K562 (cell line): ENCODE results near the gene EMP2. TPM values are rescaled to one million over a fixed set of nuclear protein-coding genes. Genes with fewer than 3 reads are reported as not detected.

Experiments used
- ATAC-seq: fragments of 200-7000 bp; cut with Tn5 transposase; 3 replicates; pipeline ENCODE4 v1.9.1; 2020; ENCODE audit warnings: moderate library complexity
- BruUV-seq: library from RNA; stranded (reverse); fragments of 400-500 nt; replicated peaks from 2 replicates; lab custom pipeline; 2021; lab: Mats Ljungman, UMichigan
- CTCF ChIA-PET: fragments of 300-600 bp; formaldehyde crosslinking; extraction: SDS; loops from one replicate; lab custom pipeline; 2021; ENCODE audit warnings: low intra/inter-chr PET ratio; lab: Yijun Ruan, JAX
- POLR2A ChIA-PET: fragments of 300-600, 350-650 bp; sonication (Branson Sonifier 250); formaldehyde crosslinking; extraction: SDS; loops from one replicate; lab custom pipeline; 2021; ENCODE audit warnings: antibody characterized with exemption, inconsistent platforms; lab: Yijun Ruan, JAX
- DNase-seq, 4 experiments: peaks; one replicate each; pipeline versions ENCODE4 v3.0.0 to v3.0.0-alpha.2; 2011 to 2018; ENCODE audit warnings: low spot score in 3 of 4, mixed read lengths in 3 of 4; ENCODE audit errors: extremely low read depth in 1 of 4
- FAIRE-seq: peaks from 2 replicates; lab custom pipeline; 2011; peaks lifted over from hg19 to GRCh38; lab: Jason Lieb, UNC
- H2AFZ ChIP-seq: 2 replicates; pipeline ENCODE4 v1.6.0; 2011; ENCODE audit warnings: low read depth, low read length, control low read depth, inconsistent platforms
- H3K27ac ChIP-seq: fragments of 200-600 bp; 3 replicates; pipeline ENCODE4 v1.8.0; 2011; ENCODE audit warnings: low read depth, mild to moderate bottlenecking, control low read depth, inconsistent platforms, low read length, moderate library complexity, mixed read lengths; ENCODE audit errors: extremely low read depth
- H3K27me3 ChIP-seq, 2 experiments: fragments of 300-600 bp in 1 of 2; 2 replicates in 1 of 2; 3 replicates in 1 of 2; pipeline versions ENCODE4 v1.6.0 to v1.8.0; 2011; ENCODE audit warnings: inconsistent platforms in 2 of 2, low read length in 2 of 2, mild to moderate bottlenecking in 1 of 2, mixed read lengths in 1 of 2, moderate library complexity in 1 of 2; ENCODE audit not compliant: control insufficient read depth in 2 of 2, insufficient read depth in 2 of 2
- H3K36me3 ChIP-seq: fragments of 300-600 bp; 3 replicates; pipeline ENCODE4 v1.8.0; 2011; ENCODE audit warnings: mild to moderate bottlenecking, low read length, inconsistent platforms; ENCODE audit not compliant: control insufficient read depth, insufficient read depth
- H3K4me1 ChIP-seq, 2 experiments: fragments of 200-600 bp in 1 of 2; replicated peaks in 1 of 2; 2 replicates in 1 of 2; 3 replicates in 1 of 2; pipeline versions ENCODE4 v1.5.1 to v1.8.0; 2011; ENCODE audit warnings: inconsistent platforms in 2 of 2, low read length in 2 of 2, mild to moderate bottlenecking in 1 of 2, mixed read lengths in 1 of 2, moderate library complexity in 1 of 2; ENCODE audit not compliant: control insufficient read depth in 2 of 2, insufficient read depth in 2 of 2
- H3K4me2 ChIP-seq: 2 replicates; pipeline ENCODE4 v1.6.1; 2011; ENCODE audit warnings: low read length, control low read depth, inconsistent platforms, mixed read lengths; ENCODE audit not compliant: insufficient read depth
- H3K4me3 ChIP-seq: fragments of 200-600 bp; sonication (generic), shearing (Covaris generic); 2 replicates; pipeline ENCODE4 v1.5.1; 2016; ENCODE audit warnings: control low read depth, inconsistent platforms
- H3K79me2 ChIP-seq: fragments of 200-600 bp; 3 replicates; pipeline ENCODE4 v1.8.0; 2011; ENCODE audit warnings: low read length, inconsistent platforms; ENCODE audit not compliant: control insufficient read depth, insufficient read depth
- H3K9ac ChIP-seq, 2 experiments: 2 replicates each; pipeline versions ENCODE4 v1.6.0 to v1.6.1; 2011; ENCODE audit warnings: low read depth in 2 of 2, low read length in 2 of 2, control low read depth in 1 of 2, inconsistent platforms in 1 of 2, mild to moderate bottlenecking in 1 of 2, mixed read lengths in 1 of 2; ENCODE audit not compliant: insufficient read depth in 1 of 2
- H3K9me1 ChIP-seq: one replicate; pipeline ENCODE4 v1.6.0; 2011; ENCODE audit warnings: inconsistent platforms, mild to moderate bottlenecking, low read length, moderate library complexity; ENCODE audit not compliant: control insufficient read depth, insufficient read depth
- H3K9me3 ChIP-seq: replicated peaks from 2 replicates; pipeline ENCODE4 v1.5.1; 2011; ENCODE audit warnings: low read depth, low read length, inconsistent platforms; ENCODE audit not compliant: control insufficient read depth, insufficient read depth
- H4K20me1 ChIP-seq: replicated peaks from 2 replicates; pipeline ENCODE4 v1.6.1; 2011; ENCODE audit warnings: low read length, inconsistent platforms, mixed read lengths; ENCODE audit not compliant: control insufficient read depth, insufficient read depth
- CBX2 ChIP-seq: fragments of 200-600 bp; sonication (generic); IDR thresholded peaks from one replicate; pipeline ENCODE4 v1.6.1; 2012; ENCODE audit warnings: mild to moderate bottlenecking, low read length, inconsistent platforms; ENCODE audit not compliant: insufficient read depth, poor library complexity, severe bottlenecking
- HDAC3 ChIP-seq: fragments of 450-650 bp; IDR thresholded peaks from 2 replicates; pipeline ENCODE4 v1.6.1; 2018; ENCODE audit warnings: borderline replicate concordance, mild to moderate bottlenecking, moderate library complexity; ENCODE audit not compliant: partially characterized antibody
- ILK ChIP-seq: fragments of 450-650 bp; IDR thresholded peaks from 2 replicates; pipeline ENCODE4 v1.6.1; 2016; ENCODE audit warnings: missing genetic modification characterization, low read depth, mild to moderate bottlenecking, missing compliant biosample characterization, moderate library complexity, borderline replicate concordance
- MEIS2 ChIP-seq: fragments of 450-650 bp; IDR thresholded peaks from 2 replicates; pipeline ENCODE4 v1.6.1; 2014; ENCODE audit warnings: mild to moderate bottlenecking; ENCODE audit not compliant: partially characterized antibody
- POU5F1 ChIP-seq: fragments of 150-350 bp; IDR thresholded peaks from 2 replicates; pipeline ENCODE4 v1.6.1; 2014; ENCODE audit warnings: borderline replicate concordance, low read length, low read depth, mild to moderate bottlenecking; ENCODE audit not compliant: partially characterized antibody
- TRIM24 ChIP-seq, 2 experiments: fragments of 450-650 bp; IDR thresholded peaks; 2 replicates each; pipeline ENCODE4 v1.6.1; 2016
- ZFP1 ChIP-seq: fragments of 450-650 bp; formaldehyde crosslinking; IDR thresholded peaks from 2 replicates; pipeline ENCODE4 v1.4.0; 2020; ENCODE audit warnings: mild to moderate bottlenecking, mixed read lengths
- ZNF232 ChIP-seq: sonication (generic); formaldehyde crosslinking; IDR thresholded peaks from 2 replicates; pipeline ENCODE4 v1.8.0; 2022; ENCODE audit warnings: mild to moderate bottlenecking, missing genetic modification reagents
- ZNF316 ChIP-seq: fragments of 450-650 bp; IDR thresholded peaks from 2 replicates; pipeline ENCODE4 v1.6.1; 2016
- WGBS: fragments of 100-300 bp; shearing (Covaris generic); methylation state at CpG from one replicate; pipeline ENCODE4 v1.1.6; 2016; ENCODE audit warnings: low coverage, mixed read lengths; ENCODE audit not compliant: insufficient coverage; ENCODE audit errors: missing lambda C conversion rate; 5-methylcytosine and 5-hydroxymethylcytosine counted together
- in situ Hi-C: fragments of 300-500 bp; cut with MboI; formaldehyde crosslinking; loops from 4 replicates; pipeline ENCODE4 v1.15.0; 2018; ENCODE audit warnings: inconsistent platforms, mixed read lengths
- intact Hi-C: fragments of 100-400 bp; cut with micrococcal nuclease; formaldehyde crosslinking; loops from 2 replicates; pipeline ENCODE4 v1.14.2; 2022
- polyA plus RNA-seq, 8 experiments: library from polyadenylated mRNA; depleted of rRNA in 4 of 8; stranded (reverse) in 5 of 8; unstranded in 3 of 8; fragments of >200 nt; fragmentation: Nextera tagmentation in 2 of 8; fragmentation: Illumina TruSeq in 1 of 8; extraction: Ambion mirVana in 2 of 8; extraction: Trizol in 1 of 8; gene quantifications; 2 replicates each; pipeline versions ENCODE4 v1.2.1 to v1.2.3, GENCODE V29; 2011 to 2014; ENCODE audit warnings: inconsistent platforms in 1 of 8, missing spikeins in 1 of 8
- total RNA-seq, 7 experiments: library from RNA; depleted of rRNA in 6 of 7; stranded (reverse); fragments of >200 nt in 6 of 7; fragmentation: Illumina TruSeq in 2 of 7; extraction: Trizol in 2 of 7; gene quantifications; 2 replicates each; pipeline versions ENCODE4 v1.2.1 to v1.2.3, GENCODE V29; 2011 to 2021; ENCODE audit warnings: low replicate concordance in 1 of 7
- TF ChIP-seq, protein P1 (sequence below): fragments of 150-350 bp; conservative IDR thresholded peaks from 2 replicates; pipeline ENCODE4 v1.6.1; 2014; ENCODE audit warnings: low read length
- TF ChIP-seq, protein P2 (sequence below): fragments of 150-350 bp; IDR thresholded peaks from 2 replicates; pipeline ENCODE4 v1.6.1; 2014; ENCODE audit warnings: low read depth, mild to moderate bottlenecking, low read length, borderline replicate concordance
- TF ChIP-seq, protein P3 (sequence below): fragments of 450-650 bp; formaldehyde crosslinking; IDR thresholded peaks from 2 replicates; pipeline ENCODE4 v1.4.0; 2020; ENCODE audit warnings: mild to moderate bottlenecking, mixed read lengths

EMP2 gene
- total and polyA plus RNA-seq, 9 of the 15 experiments (the other 6 are each of a cell fraction or from before 2014, with no cell fraction given): 0.73 to 6.2 (median 3.1) TPM

DNA sequence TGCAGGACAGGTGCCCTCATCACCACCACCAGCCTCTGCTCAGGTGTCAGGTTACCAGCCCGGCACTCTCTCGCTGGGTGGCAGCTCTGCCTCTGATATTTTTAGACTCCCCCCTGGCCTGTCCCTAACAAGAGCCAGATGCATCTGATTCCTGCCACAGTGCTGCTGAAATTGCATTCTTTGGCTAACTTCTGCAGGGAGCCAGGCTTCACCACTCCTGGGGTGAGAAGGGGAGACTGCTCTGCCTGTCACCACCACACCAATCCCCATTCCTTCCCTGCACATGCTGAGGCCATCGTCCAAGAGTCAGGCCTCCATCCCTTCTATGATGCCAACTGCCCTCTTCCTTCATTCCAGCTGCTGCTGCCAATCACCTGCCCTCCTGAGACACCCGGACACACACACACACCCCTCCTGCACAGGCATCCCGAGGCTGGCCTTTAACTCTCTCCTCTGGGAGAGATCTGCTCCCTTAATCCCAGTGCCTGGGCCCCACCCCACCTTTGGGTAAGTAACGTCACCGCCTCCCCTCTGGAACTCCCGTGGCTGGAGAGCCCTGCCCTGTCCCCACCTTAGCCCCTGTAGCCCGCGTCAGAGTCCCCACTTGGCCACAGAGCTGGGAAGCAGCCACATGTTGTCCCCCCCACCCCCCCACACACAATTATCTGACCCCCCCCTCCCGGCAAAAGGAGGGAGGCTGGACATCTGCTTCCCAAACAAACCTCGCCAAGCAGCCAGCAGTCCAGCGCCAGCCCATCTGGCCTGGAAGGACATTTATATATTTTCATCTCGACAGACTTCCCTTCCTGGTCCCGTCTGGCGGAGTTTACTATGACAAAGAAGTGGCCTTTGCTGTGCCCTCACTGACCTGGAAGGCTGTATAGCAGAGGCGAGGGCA is 2.8 kb downstream of the EMP2 start:
- no peaks in the 10 kb centered on the region for H3K9me3 ChIP-seq
- ATAC-seq: no peak
- no peak overlapping the region for H2AFZ ChIP-seq
- peaks cover 15 to 51% of the 10 kb centered on the region in 2 experiments; a peak in 4 of 5 replicates for H3K27me3 ChIP-seq
- no peaks in the 10 kb centered on the region for H3K9me1 ChIP-seq
- H3K4me2 ChIP-seq: no peak overlapping the region
- H3K4me3 ChIP-seq: no peak overlapping the region
- in situ Hi-C loops: no loop called here
- WGBS: 12% methylated on average over 17 of the region's 17 CpGs
- no peak overlapping the region for H3K27ac ChIP-seq
- no peak for FAIRE-seq
- H3K36me3 ChIP-seq: no peaks in the 10 kb centered on the region
- ChIA-PET CTCF (no interaction called here), POLR2A (interaction anchor here (0.6 kb wide), 1 partner anchor 23 kb away, joined by 3 read pairs; no protein-coding TSS in a partner anchor)
- peaks cover 5% of the 10 kb centered on the region for H4K20me1 ChIP-seq
- no TSS peak for BruUV-seq
- TF ChIP-seq, protein P1, sequence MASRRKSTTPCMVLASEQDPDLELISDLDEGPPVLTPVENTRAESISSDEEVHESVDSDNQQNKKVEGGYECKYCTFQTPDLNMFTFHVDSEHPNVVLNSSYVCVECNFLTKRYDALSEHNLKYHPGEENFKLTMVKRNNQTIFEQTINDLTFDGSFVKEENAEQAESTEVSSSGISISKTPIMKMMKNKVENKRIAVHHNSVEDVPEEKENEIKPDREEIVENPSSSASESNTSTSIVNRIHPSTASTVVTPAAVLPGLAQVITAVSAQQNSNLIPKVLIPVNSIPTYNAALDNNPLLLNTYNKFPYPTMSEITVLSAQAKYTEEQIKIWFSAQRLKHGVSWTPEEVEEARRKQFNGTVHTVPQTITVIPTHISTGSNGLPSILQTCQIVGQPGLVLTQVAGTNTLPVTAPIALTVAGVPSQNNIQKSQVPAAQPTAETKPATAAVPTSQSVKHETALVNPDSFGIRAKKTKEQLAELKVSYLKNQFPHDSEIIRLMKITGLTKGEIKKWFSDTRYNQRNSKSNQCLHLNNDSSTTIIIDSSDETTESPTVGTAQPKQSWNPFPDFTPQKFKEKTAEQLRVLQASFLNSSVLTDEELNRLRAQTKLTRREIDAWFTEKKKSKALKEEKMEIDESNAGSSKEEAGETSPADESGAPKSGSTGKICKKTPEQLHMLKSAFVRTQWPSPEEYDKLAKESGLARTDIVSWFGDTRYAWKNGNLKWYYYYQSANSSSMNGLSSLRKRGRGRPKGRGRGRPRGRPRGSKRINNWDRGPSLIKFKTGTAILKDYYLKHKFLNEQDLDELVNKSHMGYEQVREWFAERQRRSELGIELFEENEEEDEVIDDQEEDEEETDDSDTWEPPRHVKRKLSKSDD: no peak
- TF ChIP-seq ZFP1 (CRISPR knock-in tag): no peak
- no peak for TF ChIP-seq HDAC3
- TF ChIP-seq, protein P2, sequence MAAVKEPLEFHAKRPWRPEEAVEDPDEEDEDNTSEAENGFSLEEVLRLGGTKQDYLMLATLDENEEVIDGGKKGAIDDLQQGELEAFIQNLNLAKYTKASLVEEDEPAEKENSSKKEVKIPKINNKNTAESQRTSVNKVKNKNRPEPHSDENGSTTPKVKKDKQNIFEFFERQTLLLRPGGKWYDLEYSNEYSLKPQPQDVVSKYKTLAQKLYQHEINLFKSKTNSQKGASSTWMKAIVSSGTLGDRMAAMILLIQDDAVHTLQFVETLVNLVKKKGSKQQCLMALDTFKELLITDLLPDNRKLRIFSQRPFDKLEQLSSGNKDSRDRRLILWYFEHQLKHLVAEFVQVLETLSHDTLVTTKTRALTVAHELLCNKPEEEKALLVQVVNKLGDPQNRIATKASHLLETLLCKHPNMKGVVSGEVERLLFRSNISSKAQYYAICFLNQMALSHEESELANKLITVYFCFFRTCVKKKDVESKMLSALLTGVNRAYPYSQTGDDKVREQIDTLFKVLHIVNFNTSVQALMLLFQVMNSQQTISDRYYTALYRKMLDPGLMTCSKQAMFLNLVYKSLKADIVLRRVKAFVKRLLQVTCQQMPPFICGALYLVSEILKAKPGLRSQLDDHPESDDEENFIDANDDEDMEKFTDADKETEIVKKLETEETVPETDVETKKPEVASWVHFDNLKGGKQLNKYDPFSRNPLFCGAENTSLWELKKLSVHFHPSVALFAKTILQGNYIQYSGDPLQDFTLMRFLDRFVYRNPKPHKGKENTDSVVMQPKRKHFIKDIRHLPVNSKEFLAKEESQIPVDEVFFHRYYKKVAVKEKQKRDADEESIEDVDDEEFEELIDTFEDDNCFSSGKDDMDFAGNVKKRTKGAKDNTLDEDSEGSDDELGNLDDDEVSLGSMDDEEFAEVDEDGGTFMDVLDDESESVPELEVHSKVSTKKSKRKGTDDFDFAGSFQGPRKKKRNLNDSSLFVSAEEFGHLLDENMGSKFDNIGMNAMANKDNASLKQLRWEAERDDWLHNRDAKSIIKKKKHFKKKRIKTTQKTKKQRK: no peak
- no peak for TF ChIP-seq ZNF316
- TF ChIP-seq ILK (tag): no peak
- TF ChIP-seq TRIM24 (IDR thresholded peaks at IDR 0.05): no peak
- TF ChIP-seq CBX2: no peak
- TF ChIP-seq MEIS2: no peak
- TF ChIP-seq, protein P3, sequence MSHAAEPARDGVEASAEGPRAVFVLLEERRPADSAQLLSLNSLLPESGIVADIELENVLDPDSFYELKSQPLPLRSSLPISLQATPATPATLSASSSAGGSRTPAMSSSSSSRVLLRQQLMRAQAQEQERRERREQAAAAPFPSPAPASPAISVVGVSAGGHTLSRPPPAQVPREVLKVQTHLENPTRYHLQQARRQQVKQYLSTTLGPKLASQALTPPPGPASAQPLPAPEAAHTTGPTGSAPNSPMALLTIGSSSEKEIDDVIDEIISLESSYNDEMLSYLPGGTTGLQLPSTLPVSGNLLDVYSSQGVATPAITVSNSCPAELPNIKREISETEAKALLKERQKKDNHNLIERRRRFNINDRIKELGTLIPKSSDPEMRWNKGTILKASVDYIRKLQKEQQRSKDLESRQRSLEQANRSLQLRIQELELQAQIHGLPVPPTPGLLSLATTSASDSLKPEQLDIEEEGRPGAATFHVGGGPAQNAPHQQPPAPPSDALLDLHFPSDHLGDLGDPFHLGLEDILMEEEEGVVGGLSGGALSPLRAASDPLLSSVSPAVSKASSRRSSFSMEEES (CRISPR knock-in tag): no peak
- no peak for TF ChIP-seq ZNF232 (CRISPR knock-in tag)
- TF ChIP-seq POU5F1: no peak
- no peaks in the 10 kb centered on the region for H3K79me2 ChIP-seq
- peaks cover 0 to 16% of the 10 kb centered on the region in 2 experiments; a peak in 4 of 5 replicates for H3K4me1 ChIP-seq
- H3K9ac ChIP-seq: 0 out of 4 replicates have a peak overlapping the region, but pooled peaks of 1 of the 2 experiments have one; percentile 35
- intact Hi-C loops: no loop called here
- no peak for DNase-seq
